ENCODE data around the gene GSTM5. TPM values are rescaled to one million over a fixed set of nuclear protein-coding genes. Genes with fewer than 3 reads are reported as not detected.
"Not testable (repeated sequence)": the region's sequence is repeated elsewhere in the genome, so short reads cannot be mapped to it uniquely, and the experiment has no call there.

Gene GSTM5
- total and polyA plus RNA-seq, 2 donors (not counting 3 experiments of a cell fraction or from before 2014, with no cell fraction given) = 0.25 to 1.6 TPM

DNA sequence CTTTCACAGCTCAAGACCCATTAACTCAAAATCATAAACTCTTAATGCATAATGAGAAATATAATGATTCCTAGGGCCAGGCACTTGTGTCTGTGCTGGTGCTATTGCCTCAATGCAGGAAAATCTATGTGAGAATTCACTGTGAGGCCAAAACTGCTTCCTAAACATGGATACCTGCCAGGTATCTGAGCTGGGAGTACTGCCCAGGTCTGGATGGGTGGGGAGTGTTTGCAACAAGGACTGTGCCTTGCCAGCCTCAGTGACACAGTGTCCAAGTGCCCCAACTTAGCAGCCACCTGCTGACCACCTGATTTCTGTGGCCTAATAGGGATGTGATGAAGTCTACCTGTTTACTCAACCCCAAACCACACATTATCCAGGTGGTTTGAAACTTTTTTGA lies 2.2 kb upstream of the GSTM5 start:
- intact Hi-C loops (cut with micrococcal nuclease); H3K4me3 ChIP-seq (replicated peaks in 1 of 3; ENCODE audit: insufficient read depth in 1 of 3, low read depth in 1 of 3, low read length in 3 of 3); H3K27ac ChIP-seq (ENCODE audit: insufficient read depth, low read depth, low read length); H3K9me3 ChIP-seq (replicated peaks; ENCODE audit: control insufficient read depth, insufficient read depth, low read length); H3K4me1 ChIP-seq (ENCODE audit: control insufficient read depth, extremely low read depth, insufficient read depth, low read length); FAIRE-seq; BruUV-seq (replicated peaks); H3K9me1 ChIP-seq (replicated peaks; ENCODE audit: control insufficient read depth, extremely low read depth, insufficient read depth, low read length); CTCF ChIA-PET; H4K20me1 ChIP-seq (replicated peaks; ENCODE audit: control insufficient read depth, extremely low read depth, insufficient read depth, low read length); H3K79me2 ChIP-seq (ENCODE audit: control insufficient read depth, insufficient read depth, low read length); H3K9ac ChIP-seq (replicated peaks; ENCODE audit: extremely low read depth, insufficient read depth, low read length); DNase-seq (ENCODE audit: low read depth, low spot score); H3K36me3 ChIP-seq (ENCODE audit: control insufficient read depth in 2 of 2, extremely low read depth in 1 of 2, insufficient read depth in 2 of 2, low read length in 2 of 2); dilution Hi-C loops (cut with MboI; ENCODE audit: extremely low pct_ligation_motif_present, low sequenced_read_pairs); H3K27me3 ChIP-seq (ENCODE audit: control insufficient read depth in 2 of 2, insufficient read depth in 2 of 2, low read length in 2 of 2); H2AFZ ChIP-seq (ENCODE audit: low read depth, low read length); POLR2A ChIA-PET; H3K4me2 ChIP-seq (ENCODE audit: insufficient read depth, low read length): not testable (repeated sequence)

DNA sequence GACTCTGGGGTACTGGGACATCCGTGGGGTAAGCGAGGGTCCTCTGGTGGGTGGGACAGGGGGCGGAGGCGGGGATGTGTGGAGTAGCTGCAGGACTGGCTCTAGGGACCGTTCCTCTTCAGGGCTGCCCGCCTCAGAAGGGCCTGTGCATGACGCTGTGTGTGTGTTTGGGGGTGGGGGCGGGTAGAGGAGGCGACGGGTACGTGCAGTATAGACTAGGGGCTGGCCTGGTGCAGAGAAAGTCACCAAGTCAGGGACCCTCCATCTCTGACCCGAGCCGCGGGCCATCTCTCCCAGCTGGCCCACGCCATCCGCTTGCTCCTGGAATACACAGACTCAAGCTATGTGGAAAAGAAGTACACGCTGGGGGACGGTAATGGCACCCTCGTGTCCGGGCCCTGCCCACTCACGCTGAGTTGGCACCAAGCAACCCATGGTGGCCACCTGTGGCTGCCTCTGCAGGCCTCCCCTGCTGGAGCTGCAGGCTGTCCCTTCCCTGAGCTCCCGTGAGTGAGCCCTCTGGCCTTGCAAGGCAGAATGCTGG lies 342 bp downstream of the GSTM5 start:
- Histone ChIP-seq H3K9me1 (replicated peaks; ENCODE audit: control insufficient read depth, extremely low read depth, insufficient read depth, low read length) (no peaks in the 10 kb centered on the region), H4K20me1 (replicated peaks; ENCODE audit: control insufficient read depth, extremely low read depth, insufficient read depth, low read length) (no peaks in the 10 kb centered on the region), H3K9ac (replicated peaks; ENCODE audit: extremely low read depth, insufficient read depth, low read length) (no peak overlapping the region), H3K79me2 (ENCODE audit: control insufficient read depth, insufficient read depth, low read length) (no peaks in the 10 kb centered on the region), H3K27ac (ENCODE audit: insufficient read depth, low read depth, low read length) (no peak overlapping the region), H3K36me3 (ENCODE audit: control insufficient read depth in 2 of 2, extremely low read depth in 1 of 2, insufficient read depth in 2 of 2, low read length in 2 of 2) (no peaks in the 10 kb centered on the region), H3K4me1 (ENCODE audit: control insufficient read depth, extremely low read depth, insufficient read depth, low read length) (no peaks in the 10 kb centered on the region), H2AFZ (ENCODE audit: low read depth, low read length) (no peak overlapping the region), H3K9me3 (replicated peaks; ENCODE audit: control insufficient read depth, insufficient read depth, low read length) (no peaks in the 10 kb centered on the region), H3K4me3 (replicated peaks in 1 of 3; ENCODE audit: insufficient read depth in 1 of 3, low read depth in 1 of 3, low read length in 3 of 3) (no peak overlapping the region), H3K4me2 (ENCODE audit: insufficient read depth, low read length) (no peak overlapping the region), H3K27me3 (ENCODE audit: control insufficient read depth in 2 of 2, insufficient read depth in 2 of 2, low read length in 2 of 2) (no peaks in the 10 kb centered on the region)
- dilution Hi-C loops (cut with MboI; ENCODE audit: extremely low pct_ligation_motif_present, low sequenced_read_pairs) (no loop called here), intact Hi-C loops (cut with micrococcal nuclease) (no loop called here)
- FAIRE-seq = no peak
- no TSS peak for BruUV-seq (replicated peaks)
- TF ChIP-seq, protein P1, sequence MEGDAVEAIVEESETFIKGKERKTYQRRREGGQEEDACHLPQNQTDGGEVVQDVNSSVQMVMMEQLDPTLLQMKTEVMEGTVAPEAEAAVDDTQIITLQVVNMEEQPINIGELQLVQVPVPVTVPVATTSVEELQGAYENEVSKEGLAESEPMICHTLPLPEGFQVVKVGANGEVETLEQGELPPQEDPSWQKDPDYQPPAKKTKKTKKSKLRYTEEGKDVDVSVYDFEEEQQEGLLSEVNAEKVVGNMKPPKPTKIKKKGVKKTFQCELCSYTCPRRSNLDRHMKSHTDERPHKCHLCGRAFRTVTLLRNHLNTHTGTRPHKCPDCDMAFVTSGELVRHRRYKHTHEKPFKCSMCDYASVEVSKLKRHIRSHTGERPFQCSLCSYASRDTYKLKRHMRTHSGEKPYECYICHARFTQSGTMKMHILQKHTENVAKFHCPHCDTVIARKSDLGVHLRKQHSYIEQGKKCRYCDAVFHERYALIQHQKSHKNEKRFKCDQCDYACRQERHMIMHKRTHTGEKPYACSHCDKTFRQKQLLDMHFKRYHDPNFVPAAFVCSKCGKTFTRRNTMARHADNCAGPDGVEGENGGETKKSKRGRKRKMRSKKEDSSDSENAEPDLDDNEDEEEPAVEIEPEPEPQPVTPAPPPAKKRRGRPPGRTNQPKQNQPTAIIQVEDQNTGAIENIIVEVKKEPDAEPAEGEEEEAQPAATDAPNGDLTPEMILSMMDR (IDR thresholded peaks at IDR 0.05; ENCODE audit: extremely low read depth in 1 of 2, insufficient read depth in 1 of 2, low read depth in 1 of 2, low read length in 2 of 2) = no peak
- TF ChIP-seq POLR2A (IDR thresholded peaks at IDR 0.05; ENCODE audit: low read depth, low read length) = no peak
- POLR2A ChIA-PET = no interaction called here
- no peak for DNase-seq (ENCODE audit: low read depth, low spot score)
- CTCF ChIA-PET = no interaction called here
